DOHH2 (cell line): ENCODE data around the gene PTPRC.

Experiments used
- EZH2phosphoT487 ChIP-seq: fragments of 200-600 bp; sonication (generic); IDR thresholded peaks from 2 replicates; pipeline ENCODE4 v1.6.1; 2017; ENCODE audit warnings: borderline replicate concordance, mild to moderate bottlenecking, antibody characterized with exemption, low read length, moderate library complexity, mixed read lengths
- TF ChIP-seq, protein P1 (sequence below): fragments of 200-600 bp; sonication (generic); IDR thresholded peaks from one replicate; pipeline ENCODE4 v1.5.1; 2014; ENCODE audit warnings: antibody characterized with exemption, mild to moderate bottlenecking, low read depth, low read length; ENCODE audit not compliant: poor library complexity, severe bottlenecking

GRCh38 chr1:198648592-198648991 lies 9.8 kb downstream of the PTPRC start:
- TF ChIP-seq, protein P1, sequence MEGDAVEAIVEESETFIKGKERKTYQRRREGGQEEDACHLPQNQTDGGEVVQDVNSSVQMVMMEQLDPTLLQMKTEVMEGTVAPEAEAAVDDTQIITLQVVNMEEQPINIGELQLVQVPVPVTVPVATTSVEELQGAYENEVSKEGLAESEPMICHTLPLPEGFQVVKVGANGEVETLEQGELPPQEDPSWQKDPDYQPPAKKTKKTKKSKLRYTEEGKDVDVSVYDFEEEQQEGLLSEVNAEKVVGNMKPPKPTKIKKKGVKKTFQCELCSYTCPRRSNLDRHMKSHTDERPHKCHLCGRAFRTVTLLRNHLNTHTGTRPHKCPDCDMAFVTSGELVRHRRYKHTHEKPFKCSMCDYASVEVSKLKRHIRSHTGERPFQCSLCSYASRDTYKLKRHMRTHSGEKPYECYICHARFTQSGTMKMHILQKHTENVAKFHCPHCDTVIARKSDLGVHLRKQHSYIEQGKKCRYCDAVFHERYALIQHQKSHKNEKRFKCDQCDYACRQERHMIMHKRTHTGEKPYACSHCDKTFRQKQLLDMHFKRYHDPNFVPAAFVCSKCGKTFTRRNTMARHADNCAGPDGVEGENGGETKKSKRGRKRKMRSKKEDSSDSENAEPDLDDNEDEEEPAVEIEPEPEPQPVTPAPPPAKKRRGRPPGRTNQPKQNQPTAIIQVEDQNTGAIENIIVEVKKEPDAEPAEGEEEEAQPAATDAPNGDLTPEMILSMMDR: no peak
- no peak for TF ChIP-seq EZH2phosphoT487
